CD4-positive, alpha-beta T cell treated with Interleukin-15 for 4 hours (primary cell): Measurements from ENCODE around the gene RNF8.
"Not testable (repeated sequence)": the region's sequence is repeated elsewhere in the genome, so short reads cannot be mapped to it uniquely, and the experiment has no call there.

Experiments
- DNase-seq: peaks from one replicate; pipeline ENCODE4 v3.0.0-alpha.2; 2020; ENCODE audit warnings: low spot score

RNF8 gene

DNA sequence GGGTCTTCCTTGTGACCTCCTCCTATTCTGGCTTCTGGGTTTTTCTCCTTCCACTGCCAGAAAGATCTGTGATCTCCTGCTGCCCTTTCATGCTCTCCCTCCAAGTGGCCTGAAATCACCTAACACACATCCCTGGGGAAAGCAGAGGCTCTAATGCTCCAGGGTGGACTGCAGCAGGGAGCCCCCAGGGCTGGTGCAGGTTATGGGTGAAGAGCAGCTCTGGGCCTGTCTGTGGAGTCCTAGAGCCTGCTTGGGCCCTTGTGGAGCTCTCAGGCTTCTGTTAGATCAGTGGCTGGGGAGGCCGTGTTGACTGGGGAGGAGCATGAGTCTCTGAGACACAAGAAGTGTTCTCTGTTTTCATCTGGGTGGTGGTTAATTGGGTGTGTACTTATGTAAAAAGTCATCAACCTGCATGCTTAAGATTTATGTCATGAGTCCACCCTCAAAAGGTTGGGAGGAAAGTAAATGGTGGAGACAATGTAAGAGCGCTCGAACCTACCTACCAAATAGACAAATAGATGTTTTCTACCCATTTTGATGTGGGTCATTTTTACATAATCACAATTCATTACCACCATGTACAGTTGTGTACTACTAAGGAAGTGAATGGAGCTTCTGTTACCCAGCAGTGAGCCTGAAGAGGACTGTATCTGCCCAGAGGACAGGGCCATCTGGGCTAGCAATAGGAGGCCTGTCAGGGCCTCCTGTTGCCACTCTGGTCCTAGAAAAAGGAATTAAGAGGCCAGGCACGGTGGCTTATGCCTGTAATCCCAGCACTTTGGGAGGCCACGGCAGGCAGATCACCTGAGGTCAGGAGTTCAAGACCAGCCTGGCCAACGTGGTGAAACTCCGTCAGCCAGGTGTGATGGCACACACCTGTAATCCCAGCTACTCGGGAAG is 32.0 kb upstream of the RNF8 start:
- DNase-seq: no peak

GRCh38 chr6:37323580-37323979 is 30.2 kb upstream of the RNF8 start:
- no peak for DNase-seq

DNA sequence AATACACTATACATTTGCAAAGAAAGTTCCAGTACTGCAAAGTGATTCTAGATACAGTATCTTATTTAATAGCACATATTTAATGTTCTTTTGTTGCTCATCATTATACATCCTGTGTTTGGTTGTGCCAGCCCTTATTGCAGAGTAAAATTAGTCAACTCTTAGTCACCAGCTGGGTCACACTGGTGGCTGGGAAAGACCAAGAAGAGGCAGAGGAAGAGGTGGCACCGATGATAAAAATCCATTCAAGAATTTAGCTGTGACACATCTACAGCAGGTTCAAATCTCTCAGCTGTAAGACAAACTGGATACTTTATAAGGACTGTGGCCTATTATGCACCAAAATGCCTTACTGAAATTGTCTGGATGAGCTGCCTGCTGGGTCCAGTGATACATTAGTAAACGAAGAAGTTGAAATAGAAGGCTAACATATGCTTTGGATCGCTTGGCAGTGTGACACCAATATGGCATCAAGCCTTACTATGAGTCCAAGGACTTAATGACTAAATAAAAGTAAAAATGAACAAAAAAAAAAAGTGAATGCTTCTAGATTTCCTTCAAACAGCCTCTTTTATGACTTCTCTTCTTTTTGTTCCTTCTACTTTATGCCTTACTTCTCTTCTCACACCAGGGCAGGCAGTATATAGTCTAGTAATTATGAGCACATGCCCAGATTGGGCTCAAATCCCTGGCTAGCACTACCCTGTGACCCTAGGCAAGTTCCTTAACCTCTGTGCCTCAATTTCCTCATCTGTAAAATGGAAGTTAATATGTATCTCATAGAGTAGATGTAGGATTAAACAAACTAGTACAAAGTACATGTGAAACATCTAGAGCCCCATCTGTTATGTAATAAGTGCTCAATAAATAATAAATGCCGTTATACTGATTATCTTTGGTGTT is 29.4 kb upstream of the RNF8 start:
- DNase-seq: peak; percentile 34

DNA sequence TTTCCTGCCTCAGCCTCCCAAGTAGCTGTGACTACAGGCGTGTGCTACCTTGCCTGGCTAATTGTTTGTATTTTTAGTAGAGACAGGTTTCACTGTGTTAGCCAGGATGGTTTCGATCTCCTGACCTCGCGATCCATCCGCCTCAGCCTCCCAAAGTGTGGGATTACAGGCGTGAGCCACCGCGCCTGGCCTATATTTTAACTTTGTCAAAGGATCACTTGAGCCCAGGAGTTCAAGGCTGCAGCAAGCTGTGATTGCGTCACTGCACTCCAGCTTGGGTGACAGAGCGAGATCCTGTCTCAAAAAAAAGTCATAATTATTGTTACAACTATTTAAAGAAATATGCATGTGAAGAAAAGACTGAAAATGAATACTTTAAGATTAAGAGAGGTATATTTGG is 23.4 kb upstream of the RNF8 start:
- not testable (repeated sequence) for DNase-seq

DNA sequence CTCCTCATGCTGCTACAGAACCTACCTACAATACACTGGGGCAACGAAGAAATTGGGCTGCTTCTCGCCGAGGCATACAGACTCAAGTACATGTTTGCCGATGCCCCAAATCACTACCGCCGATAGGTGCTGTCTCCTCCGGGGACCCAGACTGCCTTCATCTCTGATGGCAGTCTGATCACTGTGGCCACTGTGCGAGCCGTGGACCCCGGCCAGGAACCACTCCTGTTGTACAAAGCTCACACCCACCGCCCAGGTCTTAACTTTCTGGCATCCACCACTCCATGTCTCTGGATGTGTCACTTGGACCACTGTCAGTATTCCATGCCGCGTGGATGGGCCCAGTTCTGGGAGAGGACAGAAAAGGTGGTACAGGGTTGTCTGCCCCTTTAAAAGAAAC is 22.7 kb upstream of the RNF8 start:
- DNase-seq: no peak

DNA sequence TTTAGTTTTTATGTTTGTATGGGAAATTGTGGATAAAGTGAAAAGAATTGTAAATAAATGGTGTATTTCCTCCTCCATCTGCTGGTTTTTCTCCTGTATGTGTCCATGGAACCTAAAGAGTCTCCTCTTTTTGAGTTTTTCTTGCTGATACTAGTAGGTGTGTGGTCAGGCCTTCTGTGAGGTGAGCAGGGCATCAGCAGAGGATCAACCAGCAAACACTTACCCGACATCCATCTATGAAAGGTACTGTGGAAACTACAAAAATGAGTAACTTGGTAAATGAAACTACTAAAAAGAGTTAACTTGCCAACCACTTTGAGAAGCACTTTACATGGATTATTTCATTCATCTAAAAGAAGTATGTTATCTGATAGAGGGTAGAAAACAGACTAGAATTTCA is 20.9 kb upstream of the RNF8 start:
- DNase-seq: no peak

GRCh38 chr6:37334047-37334446 is 19.7 kb upstream of the RNF8 start:
- DNase-seq: no peak

DNA sequence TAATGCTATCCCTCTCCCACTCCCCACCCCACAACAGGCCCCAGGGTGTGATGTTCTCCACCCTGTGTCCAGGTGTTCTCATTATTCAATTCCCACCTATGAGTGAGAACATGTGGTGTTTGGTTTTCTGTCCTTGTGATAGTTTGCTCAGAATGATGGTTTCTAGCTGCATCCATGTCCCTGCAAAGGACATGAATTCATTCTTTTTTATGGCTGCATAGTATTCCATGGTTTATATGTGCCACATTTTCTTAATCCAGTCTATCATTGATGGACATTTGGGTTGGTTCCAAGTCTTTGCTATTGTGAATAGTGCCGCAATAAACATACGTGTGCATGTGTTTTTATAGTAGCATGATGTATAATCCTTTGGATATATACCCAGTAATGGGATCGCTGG is 15.5 kb upstream of the RNF8 start:
- DNase-seq: not testable (repeated sequence)

GRCh38 chr6:37338745-37339255 is 15.0 kb upstream of the RNF8 start:
- no peak for DNase-seq

GRCh38 chr6:37339741-37340638 is 13.8 kb upstream of the RNF8 start:
- no peak for DNase-seq

GRCh38 chr6:37340639-37340943 is 13.2 kb upstream of the RNF8 start:
- DNase-seq: no peak

DNA sequence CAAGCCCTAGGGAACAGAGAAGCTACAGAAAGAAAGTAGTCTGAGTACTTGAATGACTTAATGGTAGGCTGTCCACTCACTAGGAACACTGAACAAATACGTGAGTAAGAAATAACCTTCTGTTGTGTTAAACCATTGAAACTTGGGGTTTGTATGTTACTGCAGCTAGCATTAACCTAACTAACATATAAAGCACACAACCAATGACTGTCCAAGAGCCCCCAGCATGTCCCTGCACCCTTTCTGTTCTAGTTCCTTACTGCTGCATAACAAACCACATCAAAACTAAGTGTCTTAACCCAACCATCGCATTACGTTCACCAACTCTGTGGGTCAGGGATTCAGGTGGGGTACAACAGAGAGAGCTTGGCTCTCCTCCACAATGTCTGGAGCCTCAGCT is 10.5 kb upstream of the RNF8 start:
- DNase-seq: no peak

DNA sequence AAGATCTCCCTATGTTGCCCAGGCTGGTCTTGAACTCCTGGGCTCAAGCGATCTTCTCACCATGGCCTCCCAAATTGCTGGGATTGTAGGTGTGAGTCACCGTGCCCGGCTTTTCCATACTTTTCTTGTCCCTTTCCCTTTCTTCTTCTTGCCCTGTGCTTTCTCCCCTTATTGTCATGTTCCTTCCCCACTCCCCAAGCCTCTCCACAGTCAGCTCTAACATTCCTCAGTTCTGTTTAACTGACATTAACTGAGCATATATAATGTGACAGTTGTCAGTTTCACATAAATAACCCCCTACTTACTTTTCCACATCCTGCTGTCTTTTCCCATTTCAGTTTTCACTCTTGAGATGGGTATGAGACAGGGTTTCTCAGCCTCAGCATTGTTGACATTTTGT is 9.5 kb upstream of the RNF8 start:
- DNase-seq: no peak

DNA sequence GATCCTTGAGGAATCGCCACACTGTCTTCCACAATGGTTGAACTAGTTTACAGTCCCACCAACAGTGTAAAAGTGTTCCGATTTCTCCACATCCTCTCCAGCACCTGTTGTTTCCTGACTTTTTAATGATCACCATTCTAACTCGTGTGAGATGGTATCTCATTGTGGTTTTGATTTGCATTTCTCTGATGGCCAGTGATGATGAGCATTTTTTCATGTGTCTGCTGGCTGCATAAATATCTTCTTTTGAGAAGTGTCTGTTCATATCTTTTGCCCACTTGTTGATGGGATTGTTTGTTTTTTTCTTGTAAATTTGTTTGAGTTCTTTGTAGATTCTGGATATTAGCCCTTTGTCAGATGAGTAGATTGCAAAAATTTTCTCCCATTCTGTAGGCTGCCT is 8.0 kb upstream of the RNF8 start:
- DNase-seq: not testable (repeated sequence)

DNA sequence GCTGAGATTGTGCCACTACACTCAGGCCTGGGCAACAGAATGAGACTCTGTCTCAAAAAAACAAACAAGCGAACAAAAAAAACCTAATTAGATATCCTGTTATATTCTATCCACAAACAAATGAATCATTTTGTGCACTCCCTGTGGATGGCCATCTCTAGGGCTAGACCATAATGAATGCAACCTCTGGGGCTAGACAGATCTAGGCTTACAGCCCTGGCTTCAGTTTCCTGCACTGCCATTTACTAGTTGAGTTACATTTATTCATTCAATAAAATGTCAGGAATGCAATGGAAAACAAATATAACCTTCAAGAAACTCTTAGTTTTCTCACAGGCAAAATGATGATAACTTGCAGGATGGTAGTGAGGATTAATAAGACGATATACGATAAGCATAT is 6.6 kb upstream of the RNF8 start:
- no peak for DNase-seq

DNA sequence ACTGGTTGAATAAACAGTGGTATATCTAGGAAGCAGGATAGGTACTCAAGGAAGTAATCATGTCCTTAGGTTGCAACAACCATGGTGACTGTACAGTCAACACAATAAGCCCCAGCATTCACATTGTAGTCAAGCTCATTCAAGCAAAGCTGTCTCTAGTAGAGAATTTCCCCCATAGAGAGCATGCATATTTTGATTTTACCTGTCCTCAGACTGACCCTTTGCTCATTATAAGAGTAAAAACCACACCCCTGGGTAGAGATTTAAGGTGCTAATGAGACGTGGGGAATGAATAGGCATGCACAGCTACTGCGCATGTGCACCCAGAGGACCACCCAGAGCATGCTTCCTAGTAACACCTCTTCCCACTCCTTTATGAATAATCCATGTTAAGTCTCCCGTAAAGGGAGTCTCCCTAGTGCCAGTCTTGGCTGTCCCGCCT is 6.1 kb upstream of the RNF8 start:
- no peak for DNase-seq

GRCh38 chr6:37351027-37351426 is 2.8 kb upstream of the RNF8 start:
- no peak for DNase-seq

DNA sequence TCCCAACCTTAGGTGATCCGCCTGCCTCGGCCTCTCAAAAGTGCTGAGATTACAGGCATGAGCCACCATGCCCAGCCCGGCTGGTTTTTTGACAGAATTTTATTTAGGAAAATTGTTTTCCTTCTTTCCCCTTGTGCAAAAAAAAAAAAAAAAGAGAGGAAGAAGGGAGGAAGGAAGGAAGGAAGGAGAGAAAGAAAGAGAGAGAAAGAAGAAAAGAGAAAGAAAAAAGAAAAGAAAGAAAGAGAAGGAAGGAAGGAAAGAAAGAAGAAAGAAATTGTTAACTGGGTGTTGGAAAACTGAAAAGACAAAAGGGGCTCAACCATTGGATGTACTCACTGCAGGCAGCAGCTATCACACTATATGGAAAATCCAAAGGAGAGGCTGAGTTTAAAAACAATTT is 1.4 kb upstream of the RNF8 start:
- DNase-seq: no peak

DNA sequence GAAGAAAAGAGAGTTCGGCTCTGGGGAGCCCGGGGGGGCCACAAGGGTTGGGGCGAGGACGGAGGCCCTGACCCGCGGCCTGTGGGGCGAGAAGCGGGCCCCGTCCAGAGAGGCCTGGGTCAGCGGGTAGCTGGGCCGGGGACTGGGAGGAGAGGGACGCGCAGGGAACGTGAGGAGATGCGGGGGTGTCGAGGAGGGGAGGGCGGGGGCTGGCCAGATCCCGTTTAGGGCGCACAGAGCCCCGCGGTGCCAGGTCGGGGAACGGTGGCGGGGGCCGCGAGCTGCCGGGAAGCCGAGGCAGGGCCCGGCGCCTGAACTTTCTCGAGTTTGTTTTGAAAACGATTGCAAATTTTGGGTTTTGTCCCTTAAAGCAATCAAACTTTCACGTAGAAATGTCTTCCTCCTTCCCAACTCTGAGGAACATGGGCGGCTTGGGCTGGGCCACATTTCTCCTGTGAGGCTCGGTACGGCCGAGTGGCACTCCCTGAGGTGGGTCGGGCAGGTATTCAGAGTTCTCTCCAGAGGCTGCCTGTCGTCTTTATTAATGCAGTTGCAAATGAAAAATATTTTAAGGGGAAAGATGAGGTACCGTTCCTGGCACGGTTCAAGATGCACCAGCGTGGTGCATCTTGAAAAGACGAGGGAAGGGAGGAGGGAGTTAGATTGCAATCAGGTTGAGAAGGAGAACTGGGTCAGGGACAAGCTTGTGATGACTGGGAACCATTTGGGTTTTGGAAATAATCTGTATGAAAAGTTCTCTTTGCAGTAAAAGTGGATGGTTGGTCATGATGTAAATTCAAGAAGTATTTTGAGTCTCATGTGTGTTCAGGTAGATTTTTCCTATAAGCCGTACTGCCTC is 972 bp downstream of the RNF8 start:
- no peak for DNase-seq

- no peak for DNase-seq
Measured at GRCh38 chr6:37357288-37357687, 3.5 kb downstream of the RNF8 start.

DNA sequence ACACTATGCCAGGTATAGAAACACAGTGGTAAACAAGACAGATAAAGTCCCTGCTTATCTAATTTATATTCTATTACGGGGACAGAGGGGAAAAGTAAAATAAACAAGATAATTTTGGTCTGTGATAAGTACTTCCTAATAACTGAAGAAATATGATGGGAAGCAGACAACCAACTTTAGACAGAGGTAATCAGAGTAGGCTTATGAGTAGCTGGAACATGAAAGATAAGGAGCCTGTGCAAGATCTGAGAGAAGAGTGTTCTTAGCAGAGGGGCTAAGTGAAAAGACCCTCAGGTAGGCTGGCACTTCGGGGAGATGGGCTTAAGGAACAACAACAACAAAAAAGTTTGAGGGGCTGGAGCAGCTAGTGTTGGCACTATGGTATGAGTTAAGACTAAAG is 4.1 kb downstream of the RNF8 start:
- DNase-seq: no peak
